ENCODE data around the gene ANO7.

Gene ANO7

DNA sequence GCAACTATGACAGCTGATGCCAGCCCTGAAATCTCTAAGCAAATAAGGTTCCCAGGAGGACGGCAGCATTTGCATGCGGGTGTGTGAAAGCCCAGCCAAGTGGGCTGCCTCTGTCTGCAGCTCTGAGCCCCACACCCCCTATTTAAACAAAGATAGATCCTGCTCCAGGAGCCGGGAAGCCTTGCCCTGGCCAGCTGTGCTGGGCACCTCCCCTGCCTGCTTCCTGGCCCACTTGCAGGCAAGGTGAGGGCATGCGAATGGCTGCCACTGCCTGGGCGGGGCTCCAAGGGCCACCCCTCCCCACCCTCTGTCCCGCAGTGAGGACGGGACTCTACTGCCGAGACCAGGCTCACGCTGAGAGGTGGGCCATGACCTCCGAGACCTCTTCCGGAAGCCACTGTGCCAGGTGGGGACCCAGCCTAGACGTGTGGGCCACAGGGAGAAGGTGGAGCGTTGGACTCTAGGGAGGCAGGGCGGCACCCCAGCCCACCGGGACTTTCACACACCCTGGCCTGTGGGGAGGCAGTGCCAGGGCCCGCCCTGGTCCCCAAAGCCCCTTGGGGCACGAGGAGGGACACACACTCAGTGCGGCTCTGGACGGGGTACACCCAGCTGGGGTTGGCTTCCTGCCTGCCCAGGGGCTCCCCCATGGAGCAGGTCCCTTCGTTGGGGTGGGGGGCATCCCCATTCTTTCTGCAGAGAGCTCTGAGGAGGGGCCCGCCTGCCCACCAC, at the start of gene ANO7:
ANO7 (plus strand) TSS at position 317 of the 732 bp plus-strand sequence. CDS start 1,387 bp downstream, outside the sequence.
- DNase-seq: no peak

GRCh38 chr2:241139531-241140444, 48.7 kb upstream of the ANO7 start:
- DNase-seq: no peak

GRCh38 chr2:241140445-241140840, 48.0 kb upstream of the ANO7 start:
- DNase-seq: no peak

DNA sequence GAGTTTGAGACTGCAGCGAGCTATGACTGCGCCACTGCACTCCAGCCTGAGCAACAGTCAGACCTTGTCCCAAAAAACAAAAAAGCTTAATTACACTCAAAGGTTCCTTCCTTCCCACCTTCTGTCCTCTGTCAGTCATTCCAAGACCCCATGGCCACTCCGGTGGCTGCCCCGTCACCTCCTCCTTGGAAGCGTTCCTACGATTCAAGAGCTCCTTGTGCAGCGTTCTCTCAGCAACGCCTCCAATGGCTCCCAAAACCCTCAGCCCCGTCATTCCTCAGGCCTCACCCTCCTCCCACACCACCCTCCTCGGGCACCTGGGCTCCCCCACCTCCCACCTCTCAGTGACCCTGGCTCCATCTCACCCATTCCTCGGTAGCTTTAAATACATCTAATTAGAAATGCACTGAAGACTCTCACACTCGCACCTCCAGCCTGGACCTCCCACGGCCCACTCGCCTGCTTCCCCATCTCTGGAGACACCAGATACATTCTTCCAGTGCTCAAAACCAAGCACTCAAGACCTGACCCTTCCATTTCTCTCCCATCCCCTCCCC, 47.2 kb upstream of the ANO7 start:
- DNase-seq: no peak

DNA sequence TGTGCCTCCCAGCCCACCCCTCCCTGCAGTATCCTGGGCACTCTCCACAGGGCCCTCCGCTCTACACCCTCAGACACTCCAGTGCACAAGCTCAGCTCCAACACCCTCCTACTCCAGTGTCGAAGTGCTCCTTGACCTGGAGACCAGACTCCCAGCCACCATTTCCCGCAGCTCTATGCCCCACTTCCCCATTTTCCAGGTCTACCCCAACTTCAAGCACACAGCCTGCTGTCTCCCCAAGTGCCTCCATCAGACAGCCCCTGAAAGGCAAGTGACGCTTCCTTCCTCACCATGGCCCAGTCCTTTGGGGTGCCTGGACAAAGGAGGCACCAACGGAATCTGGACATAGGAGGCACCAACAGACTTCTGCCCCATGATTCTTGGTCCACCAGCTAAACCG, 46.4 kb upstream of the ANO7 start:
- DNase-seq: no peak

GRCh38 chr2:241142593-241142992, 45.9 kb upstream of the ANO7 start:
- no peak for DNase-seq

DNA sequence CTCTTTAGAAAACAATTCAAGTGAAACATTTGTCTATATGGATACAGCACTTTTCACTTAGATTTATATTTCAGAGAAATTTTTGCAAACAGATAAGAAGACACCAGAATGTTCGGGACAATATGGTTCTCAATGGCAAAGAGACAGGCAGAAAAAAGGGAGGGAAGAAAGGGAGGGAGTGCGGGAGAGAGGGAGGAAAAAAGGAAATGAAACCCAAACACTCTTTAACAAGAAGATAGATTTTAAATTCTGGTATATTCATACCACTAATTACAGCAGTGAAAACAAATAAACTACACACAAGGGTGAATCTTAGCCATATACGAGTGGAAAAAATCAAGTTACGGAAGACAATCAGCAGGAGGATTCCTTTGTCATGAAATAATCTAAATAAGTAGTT, 42.2 kb upstream of the ANO7 start:
- no peak for DNase-seq

- DNase-seq: no peak
These were observed 41.1 kb upstream of the ANO7 start for GRCh38 chr2:241147336-241147735.

- no peak for DNase-seq
These were observed 40.2 kb upstream of the ANO7 start for GRCh38 chr2:241148239-241148638.

DNA sequence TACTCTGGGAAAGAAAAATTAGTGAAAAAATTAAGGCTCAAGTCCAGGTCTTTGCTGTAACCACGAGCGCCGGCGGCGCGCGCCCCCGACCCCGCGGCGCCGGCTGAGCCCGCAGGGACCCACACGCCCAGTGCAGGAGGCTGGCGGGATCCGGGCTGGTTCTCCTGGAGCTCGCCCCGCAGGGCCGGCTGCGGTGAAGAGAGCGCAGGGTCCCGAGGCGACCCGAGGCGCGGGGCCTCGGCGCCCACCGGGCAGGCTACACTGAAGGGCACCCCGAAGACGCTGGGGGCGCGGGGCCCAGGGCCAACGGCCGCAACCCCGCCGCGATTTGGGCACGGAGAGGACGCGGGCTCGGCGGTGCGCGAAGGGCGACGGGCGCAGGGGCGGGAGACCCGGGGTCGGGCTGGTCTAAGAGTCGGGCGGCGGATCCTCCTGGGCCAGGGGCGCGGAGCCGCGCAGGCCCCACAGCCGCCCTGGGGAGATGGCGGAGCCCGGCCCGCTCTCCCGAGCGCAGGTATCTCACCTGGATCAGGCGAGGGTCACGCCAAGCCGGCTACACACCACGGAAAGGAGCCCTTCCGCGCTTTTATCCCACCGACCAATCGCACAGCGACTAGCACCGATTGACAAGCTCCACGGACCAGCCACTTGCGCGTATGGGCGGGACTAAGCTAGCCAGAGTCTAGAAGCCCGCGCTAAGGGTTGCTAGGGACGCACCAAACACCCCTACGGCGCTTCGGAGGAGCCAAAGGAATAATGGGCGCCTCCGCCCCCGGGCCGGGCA, 39.4 kb upstream of the ANO7 start, which contains the start of gene PASK:
PASK (minus strand) TSS at position 582 of the 784 bp plus-strand sequence. CDS start 6,440 bp downstream, outside the sequence.
- peak; percentile 94 for DNase-seq

- no peak for DNase-seq
These were observed 38.9 kb upstream of the ANO7 start for GRCh38 chr2:241149675-241149924.

DNA sequence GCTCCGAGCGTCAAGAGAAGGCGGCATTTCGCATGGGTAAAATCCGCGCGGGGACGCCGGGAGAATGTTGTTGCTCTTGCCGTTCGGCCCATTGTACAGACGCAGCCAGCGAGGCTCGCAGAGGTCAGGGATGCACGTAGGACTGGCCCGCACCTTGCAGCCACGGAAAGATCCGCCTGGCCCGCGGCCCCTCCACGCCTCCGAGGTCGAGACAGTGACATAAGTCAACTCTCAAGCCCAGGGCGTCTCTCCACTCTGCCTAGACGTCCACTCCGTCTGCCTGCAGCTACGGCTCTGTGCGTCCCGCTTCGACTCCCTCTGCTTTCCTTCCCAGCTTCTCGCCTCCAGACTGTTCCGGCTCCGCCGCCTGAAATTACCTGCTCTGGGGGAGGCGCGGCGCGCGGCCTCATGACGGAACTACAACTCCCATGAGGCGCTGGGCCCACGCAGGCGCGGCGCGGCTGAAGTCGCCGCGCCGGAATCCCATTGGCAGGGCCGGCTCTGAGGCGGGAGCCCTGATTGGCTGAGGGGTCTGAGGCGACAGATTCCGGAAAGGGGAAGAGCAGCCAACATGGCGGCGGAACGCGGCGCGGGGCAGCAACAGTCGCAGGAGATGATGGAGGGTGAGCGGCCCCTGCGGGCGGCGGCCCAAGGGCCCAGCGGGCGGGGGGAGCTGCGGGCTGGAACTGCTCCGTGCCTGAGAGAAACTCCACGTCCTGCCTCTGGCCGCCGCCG, 38.4 kb upstream of the ANO7 start, which contains the start of gene PPP1R7:
PPP1R7 (plus strand) TSS at position 543 of the 735 bp plus-strand sequence; CDS start at position 572, 29 bp downstream.
- peak; percentile 87 for DNase-seq

DNA sequence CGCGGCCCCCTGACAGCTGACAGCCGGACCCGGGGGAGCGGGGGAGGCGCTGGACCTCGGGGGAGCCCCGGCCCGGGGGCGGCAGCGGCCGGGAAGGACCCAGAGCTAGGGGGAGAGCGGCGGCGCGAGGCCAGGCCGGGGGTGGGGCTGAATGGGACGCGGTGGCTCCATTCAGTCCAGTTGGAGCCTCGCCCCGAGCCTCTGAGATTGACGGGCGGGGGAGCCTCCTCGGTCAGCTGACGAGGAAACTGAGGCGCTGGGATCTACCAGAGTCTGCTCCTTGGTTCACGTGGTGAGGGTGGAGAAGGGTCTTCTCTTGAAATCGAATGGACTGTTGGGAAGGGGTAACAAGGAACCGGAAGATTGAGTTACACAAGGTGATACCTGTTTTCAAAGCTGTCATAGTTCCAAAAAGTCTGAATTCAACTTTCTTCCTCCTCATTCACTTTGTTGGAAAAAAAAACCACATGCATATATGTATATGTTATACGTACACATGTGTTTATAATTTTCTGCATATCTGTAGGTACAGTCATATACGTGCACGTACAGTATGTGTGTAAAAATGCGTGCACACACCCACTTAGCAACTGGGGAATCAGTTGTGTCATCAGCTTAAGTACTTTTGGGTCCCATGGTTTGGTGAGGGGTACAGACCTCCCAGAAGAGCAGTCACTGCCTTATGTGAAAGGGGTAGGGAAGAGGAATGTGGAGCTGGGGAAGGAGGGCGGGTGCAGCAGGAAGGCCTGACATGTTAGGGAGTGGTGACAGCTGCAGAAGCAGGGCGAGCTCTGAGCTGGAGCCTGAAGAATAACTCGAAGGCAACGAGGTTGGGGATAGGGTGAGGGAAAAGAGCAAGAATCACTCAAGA, 37.6 kb upstream of the ANO7 start:
- DNase-seq: no peak

GRCh38 chr2:241151934-241152660, 36.4 kb upstream of the ANO7 start:
- DNase-seq: no peak

GRCh38 chr2:241153616-241154015, 34.9 kb upstream of the ANO7 start:
- DNase-seq: no peak

DNA sequence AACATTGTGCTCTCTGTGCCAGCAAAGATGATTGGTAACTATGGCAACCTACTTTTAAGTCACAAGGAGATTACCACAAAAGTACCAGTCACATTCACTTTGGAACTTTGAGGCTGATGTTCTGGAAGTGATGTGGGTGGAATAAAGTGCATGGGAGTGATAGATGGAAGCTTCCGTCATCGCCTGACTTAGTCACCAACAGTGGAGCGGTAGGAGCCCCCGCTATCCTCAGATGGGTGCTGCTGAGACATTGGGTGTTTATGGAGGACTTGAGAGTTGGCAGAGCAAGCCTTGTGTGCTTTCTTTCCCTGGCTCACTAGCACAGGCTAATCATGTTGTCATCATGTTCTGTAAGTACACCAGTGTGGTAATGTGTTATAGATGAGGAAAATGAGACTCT, 33.6 kb upstream of the ANO7 start:
- no peak for DNase-seq

DNA sequence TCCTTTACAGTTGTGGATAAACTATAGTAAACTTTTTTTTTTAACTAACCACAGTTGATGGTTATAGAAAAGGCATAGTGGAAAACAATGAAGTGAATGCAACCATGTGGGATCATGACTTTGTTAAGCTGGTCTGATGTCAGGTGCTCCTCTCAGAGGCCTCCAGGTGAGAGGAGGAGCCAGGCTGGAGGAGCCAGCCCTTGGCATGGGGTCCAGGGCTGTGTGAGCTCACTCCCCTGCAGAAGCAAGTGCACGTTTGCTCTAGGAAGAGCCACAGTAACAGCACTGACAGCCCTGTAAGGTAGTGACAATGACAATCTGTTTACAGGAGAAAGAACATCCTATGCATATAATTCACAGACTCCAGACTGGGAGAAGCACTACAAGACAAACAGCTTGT, 32.5 kb upstream of the ANO7 start:
- DNase-seq: no peak

DNA sequence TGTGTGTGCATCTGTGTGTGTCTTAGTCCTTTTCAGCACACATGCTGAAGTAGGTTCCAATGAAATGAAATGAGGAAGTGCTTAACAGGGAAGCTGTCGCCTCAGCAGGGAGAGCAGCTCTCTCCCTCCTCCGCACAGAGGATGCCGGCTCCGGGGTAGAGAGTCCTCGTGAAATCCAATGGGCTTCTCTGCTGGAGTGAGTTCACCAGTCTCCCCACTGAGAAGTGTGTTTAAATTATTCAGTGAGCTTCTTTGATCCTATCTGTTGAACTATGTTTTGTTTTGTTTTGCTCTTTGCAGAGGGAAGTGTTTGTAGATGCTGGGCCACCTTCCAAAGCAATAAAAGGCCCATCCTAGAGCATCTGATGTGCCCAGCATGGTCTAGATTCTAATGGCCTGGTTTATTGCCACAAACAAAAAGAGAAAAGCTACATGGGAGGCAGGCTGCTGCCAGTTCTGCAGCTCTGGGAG, 31.5 kb upstream of the ANO7 start:
- DNase-seq: no peak

DNA sequence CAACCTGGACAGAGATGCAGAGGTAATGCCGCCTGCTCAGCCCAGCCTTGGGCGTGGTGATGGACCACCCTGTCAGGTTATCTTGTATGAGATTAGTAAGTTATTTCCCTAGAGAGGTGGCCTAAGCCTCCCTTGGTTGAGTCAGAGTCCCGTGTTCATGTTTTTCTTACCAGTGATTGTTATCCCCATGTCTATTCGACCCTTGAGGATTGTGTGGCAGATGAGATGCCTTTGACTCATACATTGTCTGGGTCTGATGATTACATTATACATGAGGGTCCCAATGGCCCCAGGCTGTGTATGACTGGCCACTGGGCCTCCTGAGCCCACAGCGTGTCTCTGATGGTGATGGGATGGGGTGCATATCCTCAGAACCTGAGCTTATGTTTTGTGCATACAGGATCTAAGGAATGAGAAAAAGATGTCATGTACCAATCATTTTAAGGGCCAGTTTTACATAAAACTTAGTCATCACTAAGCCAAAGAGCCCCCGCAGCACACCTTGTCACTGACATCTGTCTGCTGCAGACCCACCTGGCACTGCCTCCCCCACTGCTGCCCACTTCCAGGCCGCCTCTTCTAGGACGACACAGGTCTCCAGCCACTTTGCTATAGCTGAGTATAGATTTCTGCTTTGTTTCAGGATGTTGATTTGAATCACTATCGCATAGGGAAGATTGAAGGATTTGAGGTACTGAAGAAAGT, 30.5 kb upstream of the ANO7 start:
- no peak for DNase-seq

DNA sequence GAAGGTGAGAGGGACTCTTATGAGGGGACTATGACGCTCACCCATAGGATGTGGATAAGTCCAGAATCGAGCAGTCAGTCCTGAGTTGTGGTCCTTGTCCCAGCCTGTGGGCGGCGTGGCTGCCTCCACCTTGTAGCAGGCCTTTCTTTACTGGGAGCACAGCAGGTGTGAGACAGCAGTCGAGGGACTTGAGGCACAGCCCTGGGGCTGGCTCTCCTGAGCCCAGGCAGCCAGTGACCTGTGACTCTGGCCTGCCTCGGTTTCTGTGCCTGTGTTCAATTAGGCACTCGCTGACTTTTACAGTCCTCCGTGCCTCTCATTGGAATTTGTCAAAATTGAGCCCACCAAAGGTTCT, 30.0 kb upstream of the ANO7 start:
- no peak for DNase-seq
